Stimulated activated CD8-positive, alpha-beta memory T cell treated with anti-CD3 and anti-CD28 coated beads, Interleukin-15, amount 100 ng/mL, for 1 hour (primary cell): Measurements from ENCODE around the gene OR10H3.
"Not testable (repeated sequence)": the region's sequence is repeated elsewhere in the genome, so short reads cannot be mapped to it uniquely, and the experiment has no call there.

Source experiments
- DNase-seq: peaks from one replicate; pipeline ENCODE4 v3.0.0-alpha.2; 2020; ENCODE audit warnings: low read depth

The OR10H3 gene

GRCh38 chr19:15779756-15780476 lies 42.1 kb downstream of the OR10H3 start:
- DNase-seq, result no peak

- DNase-seq, result no peak
Measured at GRCh38 chr19:15780610-15781418, 43.0 kb downstream of the OR10H3 start.

- no peak for DNase-seq
Measured at GRCh38 chr19:15781661-15782060, 43.9 kb downstream of the OR10H3 start.

GRCh38 chr19:15782211-15782610 lies 44.4 kb downstream of the OR10H3 start:
- no peak for DNase-seq

GRCh38 chr19:15782896-15783295 lies 45.1 kb downstream of the OR10H3 start:
- not testable (repeated sequence) for DNase-seq

GRCh38 chr19:15787611-15788155 lies 49.9 kb downstream of the OR10H3 start, which contains the start of gene OR10H5:
TSS of gene OR10H5 (plus strand) at chr19:15787661. CDS start at chr19:15794049, 6,388 bp downstream.
- no peak for DNase-seq

- no peak for DNase-seq
Measured at GRCh38 chr19:15788594-15789270, 50.9 kb downstream of the OR10H3 start.

GRCh38 chr19:15790096-15790495 lies 52.3 kb downstream of the OR10H3 start:
- DNase-seq, result no peak
